Non-pigmented ciliary epithelial cell (primary cell): Measurements from ENCODE around the gene FAM13C.
A peak's percentile ranks its signal among the peaks of the same experiment; 100 is the strongest.

Experiments used
- DNase-seq: peaks from one replicate; pipeline ENCODE4 v3.0.0-alpha.2; 2010; ENCODE audit warnings: low read depth

FAM13C gene

DNA sequence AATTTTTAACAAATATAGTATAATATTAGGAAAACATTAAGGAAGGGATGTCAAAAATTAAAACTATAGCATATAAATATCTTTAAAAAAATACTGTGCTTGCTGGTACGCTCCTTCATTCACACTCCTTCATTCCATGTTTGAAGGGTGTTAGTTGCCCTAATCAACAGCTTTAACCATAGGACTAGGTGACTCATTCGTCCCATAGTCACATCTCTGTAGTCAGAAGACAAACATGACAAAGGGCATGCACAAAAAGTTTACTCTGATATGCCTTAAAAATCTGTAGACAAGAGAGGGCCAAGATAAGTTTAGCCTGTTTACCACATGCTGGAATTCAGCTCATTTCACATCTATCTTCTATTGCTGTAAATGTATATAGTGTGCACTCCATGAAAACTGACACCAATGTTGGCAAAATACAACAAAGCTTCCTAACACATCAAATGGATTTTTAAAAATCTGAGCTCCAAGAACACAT, 646 bp downstream of the FAM13C start:
- DNase-seq, result no peak

DNA sequence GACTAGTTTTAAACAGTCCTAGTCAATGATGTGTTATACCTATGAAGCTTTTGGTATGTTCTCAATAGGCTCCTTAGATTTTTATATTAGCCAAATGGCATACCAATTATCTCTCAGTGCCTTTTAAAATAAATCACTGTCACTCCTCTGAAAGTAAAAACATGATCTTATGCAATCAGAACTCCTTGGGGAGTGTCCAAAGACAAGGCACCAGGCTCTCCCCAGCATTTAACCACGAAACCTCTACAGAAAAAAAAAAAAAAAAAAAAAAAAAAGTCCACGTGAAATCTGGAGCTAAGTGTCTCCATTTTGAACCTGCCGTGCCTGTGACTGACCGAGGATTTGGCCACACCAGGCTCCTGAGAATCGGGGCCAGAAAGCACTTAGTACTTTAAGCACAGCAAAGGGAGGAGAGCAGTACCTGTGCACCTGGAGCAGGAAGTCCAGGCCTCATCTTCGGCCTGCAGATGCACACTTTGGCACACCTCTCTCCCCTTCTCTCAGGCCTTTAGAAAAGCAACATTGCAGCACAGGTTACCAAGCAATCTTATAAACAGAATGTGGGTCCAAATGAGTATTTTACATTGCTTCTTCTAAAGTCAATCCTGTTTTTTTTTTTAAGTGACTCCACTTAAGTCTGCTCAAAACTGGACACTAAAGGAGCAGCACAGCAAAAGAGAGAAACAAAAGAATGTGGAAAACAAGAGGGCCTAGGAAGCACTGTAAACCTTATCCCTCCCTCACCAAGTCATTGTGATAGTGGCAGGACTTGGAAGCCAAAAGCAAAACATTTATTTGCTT, 1.5 kb downstream of the FAM13C start:
- DNase-seq, result no peak

DNA sequence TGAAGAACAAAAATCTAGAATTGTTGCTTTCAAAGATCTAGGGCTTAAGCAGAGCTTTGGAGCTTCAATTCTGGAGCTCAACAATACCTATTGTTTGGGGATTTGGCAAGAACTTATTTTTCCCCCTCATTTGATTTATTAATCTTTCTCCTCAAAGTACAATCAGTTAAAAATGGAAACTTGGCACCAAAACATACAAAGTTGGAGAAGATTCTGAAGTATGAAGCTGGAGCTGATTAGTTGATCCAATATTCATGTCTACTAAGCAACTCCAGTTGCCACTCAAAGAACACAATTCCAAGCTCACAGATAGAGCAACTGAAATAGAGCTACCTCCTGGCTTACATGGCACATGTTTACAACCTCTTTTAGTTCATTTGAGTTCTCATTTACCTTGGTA, 3.8 kb downstream of the FAM13C start:
- no peak for DNase-seq

DNA sequence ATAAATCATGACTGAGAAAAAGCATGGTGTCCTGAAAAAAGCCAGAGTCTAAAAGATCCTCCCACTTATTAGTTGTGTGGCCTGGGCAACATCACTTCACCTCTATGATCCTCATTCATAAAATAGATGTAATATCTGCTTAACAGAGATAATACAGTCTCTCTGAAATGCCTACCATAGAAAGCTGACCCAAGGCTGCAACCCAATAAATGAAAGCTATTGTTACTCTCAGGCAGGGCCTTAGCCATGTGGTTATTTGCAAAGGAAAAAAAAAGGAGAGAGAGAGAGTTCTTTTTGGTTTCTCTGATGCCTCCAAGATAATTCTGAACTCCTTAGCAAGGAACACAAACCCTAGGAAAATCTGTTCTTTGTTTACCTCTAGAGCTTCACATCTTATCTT, 7.9 kb downstream of the FAM13C start:
- DNase-seq, result no peak

DNA sequence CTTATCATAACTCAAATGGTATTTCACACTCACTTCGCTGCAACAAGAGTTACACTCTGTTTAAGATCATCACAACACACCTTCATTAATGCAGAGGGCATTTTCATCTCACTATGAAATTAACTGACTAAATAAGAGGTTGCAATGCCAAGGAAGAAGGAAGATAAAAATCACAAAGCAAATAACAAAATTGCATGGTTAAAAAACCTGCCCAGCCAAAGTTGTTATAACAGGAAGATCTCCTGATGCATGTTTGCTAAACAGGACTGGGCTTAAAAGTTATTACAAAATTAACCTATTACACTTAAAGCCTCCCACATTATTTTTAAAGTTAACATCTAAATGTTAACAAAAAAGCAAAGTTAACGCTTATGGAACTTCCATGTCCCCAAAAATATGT, 11.8 kb downstream of the FAM13C start:
- no peak for DNase-seq

DNA sequence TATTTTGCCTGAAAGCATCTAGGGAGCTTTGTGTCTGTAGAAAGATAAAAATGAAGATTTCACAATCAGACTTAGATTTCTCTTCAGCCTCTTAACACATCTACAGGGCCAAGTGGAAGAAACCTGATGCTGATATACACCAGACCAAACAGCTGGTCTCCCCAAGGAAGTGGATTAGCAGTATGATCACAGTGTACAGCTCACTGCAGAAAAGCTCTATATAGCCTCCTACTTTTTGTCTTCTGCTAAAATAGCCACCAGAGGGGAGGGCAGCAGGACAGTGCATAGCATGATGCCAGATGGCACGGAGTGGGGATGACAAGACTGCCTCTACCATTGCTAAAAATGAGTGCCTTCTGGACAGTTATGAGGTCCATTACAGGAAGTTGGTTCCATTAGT, 16.0 kb downstream of the FAM13C start:
- no peak for DNase-seq

DNA sequence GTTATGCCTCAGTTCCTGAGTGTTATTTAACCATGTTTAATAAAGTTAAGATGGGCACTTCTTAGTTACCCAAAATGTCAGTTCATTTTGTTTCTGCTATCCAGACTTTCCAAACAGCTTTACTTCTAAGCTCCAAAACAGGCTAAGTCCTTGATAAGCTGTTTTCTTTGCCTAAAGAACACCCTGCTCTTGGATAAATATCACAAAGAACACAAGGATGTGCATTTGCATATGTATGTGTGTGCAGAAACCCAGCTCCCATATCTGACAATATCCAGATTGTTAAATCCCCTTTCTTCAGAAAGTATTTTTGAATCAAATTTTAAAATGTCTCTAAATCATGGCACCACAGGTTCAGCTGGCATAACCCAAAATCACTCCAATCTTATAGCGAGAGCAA, 19.6 kb downstream of the FAM13C start:
- no peak for DNase-seq

DNA sequence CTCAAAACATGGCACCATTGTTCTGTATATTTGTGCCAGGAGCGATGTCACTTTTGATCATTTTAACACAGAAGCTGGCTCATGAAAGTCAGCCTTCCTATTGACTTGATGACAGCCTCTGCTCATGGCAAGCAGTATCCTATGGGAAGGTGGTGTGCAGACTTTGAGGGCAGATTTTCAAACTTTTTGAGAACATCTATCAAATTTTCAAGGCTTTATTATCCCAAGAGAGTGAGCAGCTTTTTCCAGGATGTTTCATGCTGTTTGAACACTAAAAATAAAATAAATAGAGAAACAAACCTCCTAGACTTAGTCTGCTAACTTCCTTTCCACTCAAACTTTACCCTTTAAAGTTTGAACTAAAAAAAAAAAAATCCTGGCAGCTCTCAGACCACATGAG, 20.3 kb downstream of the FAM13C start:
- DNase-seq, result no peak

DNA sequence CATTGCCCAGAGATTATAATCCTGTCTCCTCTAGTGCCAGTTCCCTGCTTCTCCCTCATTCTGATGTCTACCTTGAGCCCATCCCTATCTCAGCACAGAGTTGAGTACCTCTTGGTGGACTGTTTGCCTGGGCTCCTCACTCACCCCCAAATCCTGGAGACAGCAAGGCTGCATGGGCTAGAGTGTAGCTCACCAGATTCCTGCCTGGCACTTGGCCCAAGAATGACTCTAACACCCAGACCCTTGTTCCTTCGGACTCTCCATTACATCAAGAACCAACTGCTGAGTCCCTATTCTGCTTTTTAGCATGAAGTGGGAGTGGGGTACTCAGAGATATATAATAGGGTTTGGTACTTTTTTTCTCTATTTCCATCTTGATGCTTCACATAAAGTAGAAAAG, 22.1 kb downstream of the FAM13C start:
- no peak for DNase-seq

DNA sequence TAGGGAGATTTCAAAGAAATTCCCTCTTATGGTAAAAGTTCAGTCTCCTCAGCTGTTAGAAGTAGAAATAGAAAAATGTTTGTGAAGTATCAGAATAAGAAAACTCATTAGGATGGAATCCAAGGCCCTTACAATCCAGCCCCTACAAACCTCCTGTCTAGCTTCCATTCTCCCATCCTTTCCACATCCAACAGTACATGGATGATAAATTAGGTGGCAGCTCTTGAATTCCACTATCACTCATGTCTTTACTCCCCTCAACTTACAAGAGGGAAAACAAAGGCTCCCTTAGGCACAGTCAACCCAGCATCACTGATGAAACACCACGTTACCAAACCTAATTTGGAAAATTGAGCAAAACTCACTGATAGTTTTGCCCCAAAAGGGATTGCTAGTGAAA, 23.0 kb downstream of the FAM13C start:
- DNase-seq, result no peak

DNA sequence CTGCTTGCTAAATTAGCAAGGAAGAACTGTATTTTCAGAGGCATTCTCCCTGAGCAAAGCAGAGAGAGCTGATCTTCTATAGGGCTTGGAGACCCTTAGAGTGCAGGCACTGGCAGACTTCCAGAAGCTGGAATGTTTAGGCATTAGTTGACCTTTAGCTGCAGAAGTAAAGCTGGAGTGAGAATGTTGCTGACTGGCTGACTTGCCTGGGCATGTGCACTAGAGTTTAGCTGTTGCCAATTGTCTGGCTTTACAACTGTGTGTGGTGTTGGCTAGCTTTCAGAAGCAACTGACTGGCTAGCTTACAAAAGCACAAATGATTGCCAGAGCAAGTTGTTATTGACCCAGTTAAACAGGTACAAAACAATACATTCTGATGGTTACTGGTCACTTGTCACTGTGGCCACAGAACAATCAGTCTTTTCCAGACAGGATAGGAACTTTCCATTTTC, 25.1 kb downstream of the FAM13C start:
- DNase-seq, result peak; percentile 17

DNA sequence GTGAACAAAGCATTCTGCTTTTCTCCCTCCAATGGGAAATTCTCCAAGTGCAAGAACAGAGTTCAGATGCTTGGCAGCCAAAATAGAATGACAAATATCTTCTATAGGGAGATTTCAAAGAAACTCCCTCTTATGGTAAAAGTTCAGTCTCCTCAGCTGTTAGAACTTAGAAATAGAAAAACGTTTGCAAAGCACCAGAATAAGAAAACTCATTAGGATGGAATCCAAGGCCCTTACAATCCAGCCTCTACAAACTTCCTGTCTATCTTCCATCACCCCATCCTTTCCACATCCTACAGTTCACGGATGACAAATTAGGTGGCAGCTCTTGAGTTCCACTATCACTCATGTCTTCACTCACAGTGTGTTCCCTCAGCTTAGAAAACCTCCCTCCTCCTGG, 25.7 kb downstream of the FAM13C start:
- DNase-seq, result no peak

DNA sequence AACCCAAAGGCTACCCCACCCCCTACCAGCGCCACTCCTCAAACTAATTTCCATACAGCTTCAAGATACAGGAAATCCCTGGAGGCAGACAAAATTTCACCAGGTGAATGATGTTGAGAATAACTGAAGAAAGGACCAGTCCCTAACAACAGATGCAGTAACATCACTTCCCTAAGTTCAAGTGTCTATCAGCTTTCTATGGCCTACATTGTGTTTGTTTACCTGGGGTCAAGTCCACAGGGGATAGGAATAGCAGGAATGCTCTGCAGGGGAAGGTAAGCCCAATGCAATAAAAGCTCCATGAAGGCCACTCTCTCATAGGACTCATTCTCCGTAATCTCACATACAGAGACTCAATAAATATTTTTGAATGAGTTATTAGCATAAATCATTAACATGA, 26.9 kb downstream of the FAM13C start:
- no peak for DNase-seq

DNA sequence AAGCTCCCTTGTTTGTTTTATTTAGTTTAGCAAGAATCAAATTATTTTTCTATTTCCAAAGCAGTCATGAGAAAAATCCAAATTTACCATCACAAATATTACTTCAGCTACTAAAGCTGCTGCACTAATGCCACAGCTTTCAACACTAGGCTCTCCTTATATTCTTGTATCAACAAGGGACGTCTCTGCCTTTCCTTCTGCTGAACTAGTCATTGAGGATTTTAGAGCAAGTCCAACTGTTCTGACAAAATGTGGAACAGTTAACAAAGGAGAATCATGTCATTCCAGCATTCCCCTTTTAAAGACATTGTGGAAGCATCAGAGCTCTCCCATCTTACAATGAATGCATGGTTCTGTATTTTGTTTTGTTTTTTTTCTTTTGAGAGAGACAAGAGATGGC, 28.6 kb downstream of the FAM13C start:
- no peak for DNase-seq

DNA sequence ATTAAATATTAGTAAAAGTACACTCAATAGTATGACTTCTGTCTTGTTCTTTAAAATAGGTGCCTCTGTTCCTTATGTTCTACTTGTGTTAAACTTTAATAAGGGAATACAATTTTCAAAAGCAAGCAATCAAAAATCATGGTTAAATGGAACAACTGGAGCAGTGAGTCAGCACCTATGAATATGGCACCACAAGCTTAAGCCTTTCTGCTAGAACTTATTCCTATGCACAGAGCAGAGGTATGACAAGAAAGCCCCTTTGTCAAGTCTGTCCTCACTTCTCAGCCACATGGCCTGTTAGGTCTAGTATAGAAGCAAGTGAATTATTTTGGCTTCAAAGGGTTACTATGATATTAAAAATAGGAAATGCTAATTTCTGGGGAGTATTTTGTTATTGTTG, 29.8 kb downstream of the FAM13C start:
- DNase-seq, result no peak

DNA sequence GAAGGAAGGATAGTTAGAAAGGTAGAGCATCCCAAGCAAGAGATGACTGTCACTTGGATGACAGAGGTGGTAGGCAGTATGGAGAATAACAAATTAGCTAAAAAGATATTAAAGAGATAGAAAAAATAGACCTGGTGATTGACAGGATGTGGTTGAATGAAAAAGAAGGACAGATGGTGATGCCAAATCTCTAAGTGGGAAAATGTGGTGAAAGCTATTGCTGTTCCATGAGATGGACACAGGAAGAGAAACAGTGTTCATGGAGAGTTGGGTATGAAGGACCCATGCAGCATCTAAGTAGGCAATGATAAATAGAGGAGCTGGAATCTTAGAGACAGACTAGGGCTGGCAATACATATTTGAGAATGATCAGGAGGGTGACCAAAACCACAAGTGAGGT, 30.7 kb downstream of the FAM13C start:
- DNase-seq, result no peak

DNA sequence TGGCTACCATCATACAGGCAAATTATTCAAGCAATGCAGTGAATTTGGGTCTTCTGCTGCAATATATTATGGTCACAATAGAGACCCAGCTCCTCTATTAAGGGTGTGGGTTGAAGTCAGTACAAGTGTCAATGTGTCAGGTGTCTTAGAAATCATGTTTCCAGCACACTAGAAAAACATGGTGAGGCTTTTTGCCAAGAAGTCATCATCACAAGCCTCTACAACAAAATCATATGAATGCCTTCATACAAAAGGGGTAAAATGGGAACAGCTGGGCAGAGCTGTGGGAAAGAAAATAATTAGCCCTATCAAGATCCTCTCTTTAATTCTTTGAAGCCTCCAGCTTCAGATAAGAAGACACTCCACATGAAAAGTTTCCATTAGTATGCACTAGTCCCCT, 37.2 kb downstream of the FAM13C start:
- no peak for DNase-seq

DNA sequence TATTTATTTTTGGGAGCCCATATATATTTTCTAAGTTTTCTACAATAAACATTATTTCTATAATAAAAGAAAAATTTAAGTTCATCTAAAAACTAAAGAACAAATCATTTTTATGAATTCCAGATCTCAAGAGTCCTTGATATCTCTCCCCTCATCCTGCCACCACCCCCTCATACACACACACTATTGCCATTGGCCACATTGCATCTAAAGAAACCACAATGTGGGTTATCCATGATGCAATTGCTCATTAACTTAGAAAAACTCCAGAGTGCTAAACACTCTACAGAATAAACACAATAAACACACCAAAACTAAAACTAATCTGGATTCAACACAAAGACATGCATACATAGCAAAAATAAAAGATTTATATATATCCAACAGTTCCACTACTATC, 37.8 kb downstream of the FAM13C start:
- no peak for DNase-seq

DNA sequence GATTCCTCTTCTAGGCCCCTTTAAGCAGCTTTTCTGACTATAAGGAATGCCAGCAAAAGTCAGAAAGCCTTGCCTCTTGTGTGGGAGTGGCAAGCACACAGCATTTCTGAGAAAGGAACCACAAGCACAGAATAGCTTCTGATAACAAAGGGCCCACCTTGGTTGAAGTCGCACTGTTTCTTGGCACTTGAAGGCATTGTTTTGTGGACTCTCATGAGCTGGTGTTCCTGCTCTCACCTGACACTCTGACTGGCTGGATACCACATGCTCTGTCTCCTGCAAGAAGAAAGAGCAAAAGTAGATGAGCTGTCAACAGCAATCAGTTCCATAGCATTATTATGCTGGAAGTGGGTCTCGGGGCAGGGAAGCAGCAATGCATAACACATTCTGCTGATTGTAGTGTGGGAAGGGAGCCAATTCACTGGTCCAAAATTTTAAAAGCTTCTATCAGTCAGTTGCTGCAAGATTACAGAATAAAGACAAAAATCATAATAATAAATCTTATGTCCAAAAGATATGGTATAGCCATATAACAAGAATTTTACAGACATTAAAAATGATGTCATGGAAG, 38.4 kb downstream of the FAM13C start:
- no peak for DNase-seq

DNA sequence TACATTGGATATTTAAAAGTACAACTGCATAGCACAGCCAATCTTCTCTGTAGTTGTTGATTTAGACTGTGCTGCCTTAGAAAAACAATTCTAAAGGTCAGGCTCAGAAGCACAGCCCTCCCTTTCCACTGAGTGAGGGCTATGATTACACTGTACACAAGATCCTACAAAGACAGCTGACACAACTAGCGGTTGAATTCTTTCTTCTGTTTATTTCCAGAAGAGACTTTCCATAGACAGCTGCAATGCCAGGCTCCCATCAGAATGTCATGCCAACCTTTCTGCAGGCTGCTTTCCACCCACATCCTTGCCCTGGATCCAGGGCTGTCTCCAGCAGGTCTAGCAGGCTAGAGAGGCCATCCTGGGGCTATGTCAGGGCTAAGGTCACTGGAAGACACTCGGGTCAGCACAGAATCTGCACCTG, 39.3 kb downstream of the FAM13C start:
- no peak for DNase-seq

DNA sequence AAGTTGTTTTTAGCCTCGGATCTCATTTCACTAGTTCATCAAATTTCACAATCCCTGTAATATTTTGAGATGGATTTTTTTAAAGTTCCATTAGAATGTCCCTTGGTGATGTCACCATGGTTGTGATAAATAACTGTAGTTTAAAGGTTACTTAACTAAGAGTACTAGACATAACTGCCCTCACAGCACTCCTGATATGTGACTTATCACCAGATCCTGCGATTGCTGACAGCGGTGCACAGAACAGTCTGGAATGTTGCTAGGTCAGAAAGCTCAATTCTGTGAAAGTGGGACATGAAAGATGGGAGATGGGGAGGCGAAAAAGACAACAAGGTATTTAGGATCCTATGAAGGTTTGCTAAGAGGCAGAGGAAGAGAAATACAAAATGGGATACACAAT, 40.2 kb downstream of the FAM13C start:
- no peak for DNase-seq

DNA sequence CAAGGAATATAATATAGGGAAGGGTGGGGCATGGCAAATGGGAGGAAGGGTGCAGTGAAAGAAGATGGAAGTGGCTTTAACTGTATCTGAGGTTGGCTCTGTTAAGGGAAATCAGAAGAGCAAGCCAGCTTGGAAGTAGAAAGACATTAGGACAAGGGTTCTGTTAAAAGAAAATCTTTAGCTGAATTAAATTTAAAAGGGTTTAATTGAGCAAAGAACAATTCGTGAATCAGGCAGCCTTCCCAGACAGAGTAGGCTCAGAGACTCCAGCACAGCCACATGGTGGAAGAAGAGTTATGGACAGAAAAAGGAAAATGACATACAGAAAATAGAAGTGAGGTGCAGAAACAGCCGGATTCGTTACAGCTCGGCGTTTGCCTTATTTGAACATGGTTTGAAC, 42.0 kb downstream of the FAM13C start:
- no peak for DNase-seq

DNA sequence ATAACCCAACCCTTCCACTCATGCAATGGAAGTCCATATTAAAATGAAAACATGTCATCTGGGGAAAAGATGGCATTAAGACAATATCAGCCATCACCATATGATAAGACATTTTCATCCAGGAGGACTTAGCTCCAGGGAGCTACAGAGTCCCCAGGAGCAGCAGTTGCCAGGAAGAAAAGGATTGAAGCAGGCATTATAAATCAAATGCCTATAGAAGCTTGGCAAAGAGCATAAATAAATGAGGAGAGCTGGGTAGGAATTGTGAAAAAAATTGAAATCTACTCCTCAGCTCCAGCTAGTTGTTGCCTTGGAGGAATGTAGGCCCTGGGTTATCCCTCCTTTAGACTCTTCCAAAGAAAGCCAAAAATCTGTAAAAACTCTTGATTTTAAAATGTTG, 42.5 kb downstream of the FAM13C start:
- DNase-seq, result no peak

DNA sequence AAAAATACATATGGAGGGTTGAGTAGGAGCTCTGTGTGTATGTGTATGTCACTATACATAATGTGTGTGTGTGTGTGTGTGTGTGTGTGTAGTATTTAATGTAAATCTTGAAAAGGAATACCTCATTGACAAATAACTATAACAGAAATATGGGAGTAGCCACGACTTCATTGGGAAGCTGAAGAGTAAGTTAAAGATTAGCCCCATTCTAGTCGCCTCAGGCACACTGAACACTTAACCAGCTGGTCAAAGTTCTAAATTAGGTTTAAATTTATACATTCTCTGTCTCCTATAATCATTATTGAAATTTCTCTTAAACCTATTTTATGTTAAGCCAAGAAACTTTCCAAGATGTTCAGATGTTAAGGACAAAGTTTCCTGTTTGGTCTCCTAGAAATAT, 45.3 kb downstream of the FAM13C start:
- DNase-seq, result no peak
